HepG2 (cell line): ENCODE measurements around the gene PRSS8.
"Not testable (repeated sequence)": the region's sequence is repeated elsewhere in the genome, so short reads cannot be mapped to it uniquely, and the experiment has no call there.

ENCODE experiments used
- EZH2 ChIP-seq: conservative IDR thresholded peaks from 2 replicates; pipeline ENCODE4 v1.6.1; 2012; ENCODE audit warnings: mild to moderate bottlenecking, low read depth, low read length, moderate library complexity
- FOXO4 ChIP-seq: sonication (generic); formaldehyde crosslinking; conservative IDR thresholded peaks from 2 replicates; pipeline ENCODE4 v1.8.1; 2023; ENCODE audit warnings: missing genetic modification reagents
- PHB2 ChIP-seq: fragments of 450-650 bp; IDR thresholded peaks from 2 replicates; pipeline ENCODE4 v1.6.1; 2018; ENCODE audit not compliant: partially characterized antibody
- TF ChIP-seq, protein P1 (sequence below): sonication (generic); formaldehyde crosslinking; IDR thresholded peaks from 2 replicates; pipeline ENCODE4 v1.5.0; 2020; ENCODE audit warnings: mild to moderate bottlenecking, missing genetic modification reagents, moderate library complexity

- not testable (repeated sequence) for TF ChIP-seq FOXO4 (CRISPR knock-in tag); EZH2; PHB2
- TF ChIP-seq, protein P1, sequence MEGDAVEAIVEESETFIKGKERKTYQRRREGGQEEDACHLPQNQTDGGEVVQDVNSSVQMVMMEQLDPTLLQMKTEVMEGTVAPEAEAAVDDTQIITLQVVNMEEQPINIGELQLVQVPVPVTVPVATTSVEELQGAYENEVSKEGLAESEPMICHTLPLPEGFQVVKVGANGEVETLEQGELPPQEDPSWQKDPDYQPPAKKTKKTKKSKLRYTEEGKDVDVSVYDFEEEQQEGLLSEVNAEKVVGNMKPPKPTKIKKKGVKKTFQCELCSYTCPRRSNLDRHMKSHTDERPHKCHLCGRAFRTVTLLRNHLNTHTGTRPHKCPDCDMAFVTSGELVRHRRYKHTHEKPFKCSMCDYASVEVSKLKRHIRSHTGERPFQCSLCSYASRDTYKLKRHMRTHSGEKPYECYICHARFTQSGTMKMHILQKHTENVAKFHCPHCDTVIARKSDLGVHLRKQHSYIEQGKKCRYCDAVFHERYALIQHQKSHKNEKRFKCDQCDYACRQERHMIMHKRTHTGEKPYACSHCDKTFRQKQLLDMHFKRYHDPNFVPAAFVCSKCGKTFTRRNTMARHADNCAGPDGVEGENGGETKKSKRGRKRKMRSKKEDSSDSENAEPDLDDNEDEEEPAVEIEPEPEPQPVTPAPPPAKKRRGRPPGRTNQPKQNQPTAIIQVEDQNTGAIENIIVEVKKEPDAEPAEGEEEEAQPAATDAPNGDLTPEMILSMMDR (CRISPR knock-in tag): not testable (repeated sequence)
These were observed 1.4 kb upstream of the PRSS8 start for GRCh38 chr16:31136822-31137499.
